ENCODE data around the gene SNX5. TPM values are rescaled to one million over a fixed set of nuclear protein-coding genes. Genes with fewer than 3 reads are reported as not detected.
A peak's percentile ranks its signal among the peaks of the same experiment; 100 is the strongest.

The SNX5 gene
- total and polyA plus RNA-seq, 2 donors (not counting 1 experiment from before 2014, with no cell fraction given), result 97.8 to 128 TPM

- no peaks in the 10 kb centered on the region for H3K9me3 Mint-ChIP-seq (ENCODE audit: insufficient read depth)
- ChIA-PET CTCF (interaction anchor here (5.0 to 7.5 kb wide), 4 partner anchors 12 to 287 kb away, joined by 29 to 54 read pairs (median 38); partner anchors contain the start of gene RRBP1), POLR2A (interaction anchor here (0.6 to 2.4 kb wide), 5 partner anchors 28 to 538 kb away, joined by 3 to 8 read pairs (median 5); partner anchors contain the start of genes RRBP1 and SEC23B)
- peaks cover 85% of the 10 kb centered on the region for H3K79me2 ChIP-seq (ENCODE audit: control insufficient read depth, insufficient read depth, low read length)
- no peak for DNase-seq
- peaks cover 75% of the 10 kb centered on the region for H3K4me1 Mint-ChIP-seq
- peak overlapping the region; percentile 96 for H3K4me3 Mint-ChIP-seq
- peak overlapping the region; percentile 90 for H2AFZ ChIP-seq (ENCODE audit: insufficient read depth, low read depth, low read length, poor library complexity, severe bottlenecking)
- peak overlapping the region; percentile 80 for H3K4me2 ChIP-seq (replicated peaks; ENCODE audit: low read depth, low read length, poor library complexity, severe bottlenecking)
- H3K9me3 ChIP-seq (ENCODE audit: control extremely low read depth in 1 of 3, control insufficient read depth in 2 of 3, insufficient read depth in 1 of 3, low read length in 2 of 3), result no peaks in the 10 kb centered on the region
- no peaks in the 10 kb centered on the region for H3K27me3 Mint-ChIP-seq
- no peaks in the 10 kb centered on the region for H4K20me1 ChIP-seq (ENCODE audit: control insufficient read depth, insufficient read depth, low read length, poor library complexity, severe bottlenecking)
- peak; percentile 1 for ATAC-seq (ENCODE audit: low read depth)
- H3K27ac Mint-ChIP-seq, result peak overlapping the region; percentile 98
- peak overlapping the region; percentile 96 to 97 for H3K27ac ChIP-seq (ENCODE audit: low read length in 2 of 2)
- H3K4me3 ChIP-seq (ENCODE audit: control extremely low read depth in 1 of 5, extremely low read depth in 1 of 5, insufficient read depth in 1 of 5, low read depth in 2 of 5, low read length in 4 of 5), result peak overlapping the region; percentile 76 to 99 (median 97)
- peaks cover 58 to 60% of the 10 kb centered on the region in 2 donors for H3K4me1 ChIP-seq (ENCODE audit: control insufficient read depth in 2 of 2, insufficient read depth in 2 of 2, low read length in 2 of 2)
- H3K36me3 ChIP-seq (replicated peaks in 1 of 2; ENCODE audit: control extremely low read depth in 1 of 2, control insufficient read depth in 1 of 2, extremely low read depth in 1 of 2, insufficient read depth in 2 of 2, low read length in 1 of 2), result peaks cover 0 to 4% of the 10 kb centered on the region in 2 experiments
- H3K9ac ChIP-seq (ENCODE audit: low read length), result peak overlapping the region; percentile 93
- H3K27me3 ChIP-seq (replicated peaks in 1 of 4; ENCODE audit: control extremely low read depth in 1 of 4, control insufficient read depth in 3 of 4, insufficient read depth in 4 of 4, low read length in 3 of 4), result no peaks in the 10 kb centered on the region
- 0% methylated on average over 21 of the region's 28 CpGs for WGBS (ENCODE audit: insufficient coverage)
- no peak for TF ChIP-seq EZH2 (IDR thresholded peaks at IDR 0.05; ENCODE audit: borderline replicate concordance, insufficient read depth, low read depth, low read length, poor library complexity, severe bottlenecking)
- no peak for TF ChIP-seq CTCF (IDR thresholded peaks at IDR 0.05)
- intact Hi-C loops (cut with micrococcal nuclease), result loop anchor here (1.0 to 10.0 kb wide), 12 partner anchors 26 to 1948 kb away; partner anchors contain the start of genes DZANK1, KAT14, PET117 and POLR3F
Measured at GRCh38 chr20:17969278-17969883, 787 bp upstream of the SNX5 start.
